Mucosa of rectum (tissue), 2 donors: ENCODE measurements around the gene TMPO.
"Not testable (repeated sequence)": the region's sequence is repeated elsewhere in the genome, so short reads cannot be mapped to it uniquely, and the experiment has no call there.

ENCODE experiments used
- H3K27ac ChIP-seq, 2 donors: one replicate each; pipeline ENCODE4 v1.7.0; 2013; ENCODE audit warnings: inconsistent platforms in 2 of 2, low read depth in 2 of 2, low read length in 2 of 2
- H3K27me3 ChIP-seq, 2 donors: one replicate each; pipeline ENCODE4 v1.7.0; 2013; ENCODE audit warnings: low read length in 2 of 2; ENCODE audit not compliant: control insufficient read depth in 2 of 2, insufficient read depth in 2 of 2
- H3K36me3 ChIP-seq, 2 donors: one replicate each; pipeline ENCODE4 v1.7.0; 2013; ENCODE audit warnings: low read length in 2 of 2; ENCODE audit not compliant: control insufficient read depth in 2 of 2, insufficient read depth in 2 of 2
- H3K4me1 ChIP-seq, 2 donors: one replicate each; pipeline ENCODE4 v1.7.0; 2013; ENCODE audit warnings: low read length in 2 of 2, mild to moderate bottlenecking in 1 of 2; ENCODE audit not compliant: control insufficient read depth in 2 of 2, insufficient read depth in 2 of 2
- H3K4me3 ChIP-seq, 2 donors: one replicate each; pipeline ENCODE4 v1.7.0; 2013; ENCODE audit warnings: low read length in 2 of 2
- H3K9ac ChIP-seq, 2 donors: one replicate each; pipeline ENCODE4 v1.7.0; 2013; ENCODE audit warnings: low read length in 2 of 2, low read depth in 1 of 2, mild to moderate bottlenecking in 1 of 2
- H3K9me3 ChIP-seq, 2 donors: one replicate each; pipeline ENCODE4 v1.7.0; 2013; ENCODE audit warnings: low read length in 2 of 2; ENCODE audit not compliant: control insufficient read depth in 2 of 2
- donor health status: healthy.
- donor health status: Normal muscosa, but diverticular disease.

Gene TMPO

GRCh38 chr12:98511806-98512205, 3.6 kb upstream of the TMPO start:
- H3K27me3 ChIP-seq, H3K9ac ChIP-seq, H3K9me3 ChIP-seq, H3K4me1 ChIP-seq, H3K27ac ChIP-seq, H3K36me3 ChIP-seq, H3K4me3 ChIP-seq: not testable (repeated sequence)

- Histone ChIP-seq H3K27ac (peak overlapping the region in 1 of 2 donors; percentile 98), H3K4me3 (peak overlapping the region in 1 of 2 donors; percentile 96), H3K4me1 (peaks cover 13 to 15% of the 10 kb centered on the region in 2 donors), H3K36me3 (no peaks in the 10 kb centered on the region), H3K27me3 (no peaks in the 10 kb centered on the region), H3K9me3 (no peaks in the 10 kb centered on the region), H3K9ac (no peak overlapping the region)
These were observed 1.7 kb upstream of the TMPO start for GRCh38 chr12:98513379-98514322.

- Histone ChIP-seq H3K4me3 (peak overlapping the region; percentile 77 to 96), H3K27me3 (no peaks in the 10 kb centered on the region), H3K4me1 (peaks cover 13 to 15% of the 10 kb centered on the region in 2 donors), H3K27ac (peak overlapping the region; percentile 94 to 98), H3K9me3 (no peaks in the 10 kb centered on the region), H3K36me3 (no peaks in the 10 kb centered on the region), H3K9ac (peak overlapping the region; percentile 92 to 99)
These were observed 456 bp upstream of the TMPO start for GRCh38 chr12:98514982-98515286.

GRCh38 chr12:98516111-98516873, 902 bp downstream of the TMPO start:
- no peaks in the 10 kb centered on the region for H3K27me3 ChIP-seq
- H3K36me3 ChIP-seq = no peaks in the 10 kb centered on the region
- peaks cover 13 to 15% of the 10 kb centered on the region in 2 donors for H3K4me1 ChIP-seq
- H3K9me3 ChIP-seq = no peaks in the 10 kb centered on the region
- H3K4me3 ChIP-seq = peak overlapping the region; percentile 77 to 96
- H3K27ac ChIP-seq = peak overlapping the region; percentile 94 to 98
- H3K9ac ChIP-seq = peak overlapping the region; percentile 90 to 92

GRCh38 chr12:98519257-98519907, 4.0 kb downstream of the TMPO start:
- peaks cover 10 to 11% of the 10 kb centered on the region in 2 donors for H3K4me1 ChIP-seq
- H3K27me3 ChIP-seq = no peaks in the 10 kb centered on the region
- H3K4me3 ChIP-seq = no peak overlapping the region
- H3K9me3 ChIP-seq = no peaks in the 10 kb centered on the region
- peaks cover 2 to 3% of the 10 kb centered on the region in 2 donors for H3K36me3 ChIP-seq
- no peak overlapping the region for H3K27ac ChIP-seq
- no peak overlapping the region for H3K9ac ChIP-seq

- no peaks in the 10 kb centered on the region for H3K27me3 ChIP-seq
- no peak overlapping the region for H3K27ac ChIP-seq
- H3K4me3 ChIP-seq = no peak overlapping the region
- H3K36me3 ChIP-seq = peaks cover 22 to 27% of the 10 kb centered on the region in 2 donors
- no peaks in the 10 kb centered on the region for H3K9me3 ChIP-seq
- H3K4me1 ChIP-seq = no peaks in the 10 kb centered on the region
- no peak overlapping the region for H3K9ac ChIP-seq
These were observed 14.7 kb downstream of the TMPO start for GRCh38 chr12:98530068-98530467.

- Histone ChIP-seq H3K4me1 (no peaks in the 10 kb centered on the region), H3K9me3 (no peaks in the 10 kb centered on the region), H3K9ac (no peak overlapping the region), H3K36me3 (peaks cover 29 to 40% of the 10 kb centered on the region in 2 donors), H3K4me3 (no peak overlapping the region), H3K27ac (no peak overlapping the region), H3K27me3 (no peaks in the 10 kb centered on the region)
These were observed 17.4 kb downstream of the TMPO start for GRCh38 chr12:98532687-98533304.

- H3K4me3 ChIP-seq = no peak overlapping the region
- H3K9ac ChIP-seq = no peak overlapping the region
- H3K4me1 ChIP-seq = no peaks in the 10 kb centered on the region
- no peaks in the 10 kb centered on the region for H3K9me3 ChIP-seq
- peaks cover 34 to 39% of the 10 kb centered on the region in 2 donors for H3K36me3 ChIP-seq
- H3K27ac ChIP-seq = no peak overlapping the region
- no peaks in the 10 kb centered on the region for H3K27me3 ChIP-seq
These were observed 18.4 kb downstream of the TMPO start for GRCh38 chr12:98533723-98534251.

- Histone ChIP-seq H3K27ac (no peak overlapping the region), H3K4me3 (no peak overlapping the region), H3K36me3 (peaks cover 36 to 44% of the 10 kb centered on the region in 2 donors), H3K4me1 (no peaks in the 10 kb centered on the region), H3K27me3 (no peaks in the 10 kb centered on the region), H3K9ac (no peak overlapping the region), H3K9me3 (no peaks in the 10 kb centered on the region)
These were observed 22.6 kb downstream of the TMPO start for GRCh38 chr12:98538031-98538430.
